ENCODE results near the gene USH2A. TPM values are rescaled to one million over a fixed set of nuclear protein-coding genes. Genes with fewer than 3 reads are reported as not detected.
A peak's percentile ranks its signal among the peaks of the same experiment; 100 is the strongest.

The USH2A gene
- polyA plus RNA-seq, 1 of the 3 experiments (the other 2 are of a cell fraction): under 0.01 TPM

DNA sequence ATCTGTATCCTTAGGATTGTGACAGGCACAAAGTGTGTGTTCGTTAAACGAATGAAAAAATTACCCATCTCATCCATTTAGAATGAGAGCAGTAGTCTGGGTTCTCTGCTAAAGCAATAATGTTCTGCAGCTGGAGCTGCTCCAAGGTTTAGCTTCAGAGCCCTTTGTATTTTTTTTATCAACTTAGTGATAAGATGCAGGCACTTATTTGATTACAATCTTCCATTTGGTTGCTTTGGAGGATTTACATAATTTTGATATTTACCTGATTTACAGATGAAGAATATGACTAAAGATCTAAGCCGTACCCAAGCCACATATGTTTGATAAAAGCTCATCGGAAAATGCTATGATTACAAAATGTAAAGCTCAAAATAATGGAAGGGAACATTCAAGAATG is 654.9 kb downstream of the USH2A start:
- Histone ChIP-seq H3K4me2 (no peak overlapping the region), H3K9me3 (no peaks in the 10 kb centered on the region), H3K9me2 (no peaks in the 10 kb centered on the region), H3K36me3 (replicated peaks in 1 of 2; ENCODE audit: control insufficient read depth in 1 of 2, insufficient read depth in 2 of 2, low read length in 1 of 2) (no peaks in the 10 kb centered on the region), H3K27me3 (ENCODE audit: insufficient read depth) (no peaks in the 10 kb centered on the region), H2AFZ (ENCODE audit: low read depth) (no peak overlapping the region), H4K20me1 (ENCODE audit: insufficient read depth) (no peaks in the 10 kb centered on the region), H3K27ac (ENCODE audit: low read depth in 2 of 2, low read length in 1 of 2) (no peak overlapping the region), H3K4me3 (ENCODE audit: low read depth in 2 of 2, low read length in 1 of 2) (no peak overlapping the region), H3K9ac (no peak overlapping the region), H3K79me2 (ENCODE audit: insufficient read depth) (no peaks in the 10 kb centered on the region), H3F3A (replicated peaks; ENCODE audit: insufficient read depth) (no peaks in the 10 kb centered on the region), H3K4me1 (ENCODE audit: control insufficient read depth in 1 of 2, insufficient read depth in 2 of 2, low read depth in 1 of 2, low read length in 1 of 2) (no peaks in the 10 kb centered on the region; a peak in 1 of 4 replicates)
- TF ChIP-seq PBX3 (IDR thresholded peaks at IDR 0.05) (no peak), GATA2 (CRISPR knock-in tag; IDR thresholded peaks at IDR 0.05) (peak; percentile 74), EP300 (IDR thresholded peaks at IDR 0.05; ENCODE audit: borderline replicate concordance in 1 of 2, low read depth in 1 of 2, low read length in 1 of 2) (peak in 1 of 2 experiments; percentile 58; a peak in 1 of 4 replicates)
- WGBS (ENCODE audit: low lambda C conversion rate): 19% methylated on average over 4 of the region's 4 CpGs
- peak; percentile 35 for DNase-seq
- ChIA-PET POLR2A (no interaction called here), CTCF (interaction anchor here (0.6 kb wide), 1 partner anchor 208 kb away, joined by 3 read pairs; no protein-coding TSS in a partner anchor)

DNA sequence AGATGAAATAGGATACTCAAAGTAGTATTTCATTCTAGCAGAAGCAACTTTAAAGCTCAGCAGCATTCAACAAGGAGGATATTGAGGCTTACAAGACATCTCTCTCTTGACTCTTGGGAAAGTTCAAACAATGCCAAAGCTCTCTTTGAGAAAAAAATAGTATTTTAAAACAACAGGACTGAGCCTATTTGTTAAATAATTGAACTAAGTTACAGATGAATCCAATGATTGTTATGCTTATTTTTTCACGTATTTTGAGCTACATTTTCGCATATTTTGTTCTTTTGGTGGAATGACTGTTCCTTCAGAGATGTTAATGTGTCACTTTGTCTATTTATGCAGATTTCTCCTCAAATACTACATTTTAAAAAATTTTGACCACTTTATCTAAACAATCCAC is 655.5 kb downstream of the USH2A start:
- no peaks in the 10 kb centered on the region for H3K36me3 ChIP-seq (replicated peaks in 1 of 2; ENCODE audit: control insufficient read depth in 1 of 2, insufficient read depth in 2 of 2, low read length in 1 of 2)
- no peak overlapping the region for H3K9ac ChIP-seq
- ChIA-PET POLR2A (no interaction called here), CTCF (interaction anchor here (0.6 kb wide), 2 partner anchors 209 to 423 kb away, joined by 3 read pairs; no protein-coding TSS in a partner anchor)
- H3K4me1 ChIP-seq (ENCODE audit: control insufficient read depth in 1 of 2, insufficient read depth in 2 of 2, low read depth in 1 of 2, low read length in 1 of 2): no peaks in the 10 kb centered on the region; a peak in 1 of 4 replicates
- TF ChIP-seq FOSL2 (IDR thresholded peaks at IDR 0.05; ENCODE audit: borderline replicate concordance, low read depth): no peak
- TF ChIP-seq NFIC (IDR thresholded peaks at IDR 0.05; ENCODE audit: borderline replicate concordance): no peak
- no peak for TF ChIP-seq PBX3 (IDR thresholded peaks at IDR 0.05)
- no peak for TF ChIP-seq ELF1 (IDR thresholded peaks at IDR 0.05)
- TF ChIP-seq RCOR1 (IDR thresholded peaks at IDR 0.05; ENCODE audit: low read length): no peak
- TF ChIP-seq TEAD4 (IDR thresholded peaks at IDR 0.05; ENCODE audit: borderline replicate concordance, insufficient read depth): no peak
- no peak for TF ChIP-seq TAF1 (IDR thresholded peaks at IDR 0.05; ENCODE audit: borderline replicate concordance, low read depth, low read length)
- no peak for TF ChIP-seq FOXJ3 (CRISPR knock-in tag; IDR thresholded peaks at IDR 0.05)
- H3K9me2 ChIP-seq: no peaks in the 10 kb centered on the region
- H3K4me2 ChIP-seq: no peak overlapping the region
- DNase-seq: no peak
- H2AFZ ChIP-seq (ENCODE audit: low read depth): no peak overlapping the region
- no peaks in the 10 kb centered on the region for H3K79me2 ChIP-seq (ENCODE audit: insufficient read depth)
- no peak overlapping the region for H3K4me3 ChIP-seq (ENCODE audit: low read depth in 2 of 2, low read length in 1 of 2)
- no peak overlapping the region; a peak in 1 of 4 replicates for H3K27ac ChIP-seq (ENCODE audit: low read depth in 2 of 2, low read length in 1 of 2)
- H4K20me1 ChIP-seq (ENCODE audit: insufficient read depth): no peaks in the 10 kb centered on the region
- no peaks in the 10 kb centered on the region for H3K9me3 ChIP-seq
- H3F3A ChIP-seq (replicated peaks; ENCODE audit: insufficient read depth): no peaks in the 10 kb centered on the region
- 52% methylated on average over 2 of the region's 2 CpGs for WGBS (ENCODE audit: low lambda C conversion rate)
- no peaks in the 10 kb centered on the region for H3K27me3 ChIP-seq (ENCODE audit: insufficient read depth)
